Measurements from ENCODE around the gene FAM163A.

GRCh38 chr1:179809506-179810366, 66.6 kb downstream of the FAM163A start:
- TF ChIP-seq CTCF (IDR thresholded peaks at IDR 0.05; ENCODE audit: low read depth, low read length, poor library complexity, severe bottlenecking) (peak; percentile 96), EZH2phosphoT487 (IDR thresholded peaks at IDR 0.05; ENCODE audit: borderline replicate concordance, low read length) (no peak)

Data from DOHH2 (cell line).